GM12878 (cell line): ENCODE data around the gene RRAGB.

Experiments used
- BHLHE40 ChIP-seq, 2 experiments: fragments of 450-650 bp in 1 of 2; IDR thresholded peaks; 2 replicates each; pipeline ENCODE4 v1.6.1; 2011 to 2017; ENCODE audit warnings: low read depth in 2 of 2, borderline replicate concordance in 1 of 2, improper control_type of control experiment in 1 of 2, low read length in 1 of 2, mild to moderate bottlenecking in 1 of 2
- CTCF ChIP-seq, 3 experiments: IDR thresholded peaks in 2 of 3; conservative IDR thresholded peaks in 1 of 3; 2 replicates each; pipeline ENCODE4 v1.5.1; 2011; ENCODE audit warnings: low read depth in 3 of 3, low read length in 3 of 3, mild to moderate bottlenecking in 3 of 3, control low read depth in 2 of 3, moderate library complexity in 2 of 3, inconsistent platforms in 1 of 3, mixed read lengths in 1 of 3; ENCODE audit not compliant: control insufficient read depth in 2 of 3, insufficient read depth in 1 of 3; ENCODE audit errors: extremely low read depth in 1 of 3
- EZH2 ChIP-seq: IDR thresholded peaks from 2 replicates; pipeline ENCODE4 v1.6.1; 2012; ENCODE audit warnings: low read depth, mild to moderate bottlenecking, control low read depth, inconsistent platforms, low read length, borderline replicate concordance; ENCODE audit not compliant: control insufficient read depth
- KDM1A ChIP-seq: fragments of 200-600 bp; sonication (generic); IDR thresholded peaks from 2 replicates; pipeline ENCODE4 v1.6.1; 2016; ENCODE audit warnings: borderline replicate concordance
- MAX ChIP-seq: IDR thresholded peaks from 2 replicates; pipeline ENCODE4 v1.6.1; 2012; ENCODE audit warnings: low read depth, low read length, improper control_type of control experiment
- MTA2 ChIP-seq: fragments of 450-650 bp; IDR thresholded peaks from 2 replicates; pipeline ENCODE4 v1.6.1; 2016; ENCODE audit warnings: low read depth, mild to moderate bottlenecking, moderate library complexity
- POLR2A ChIP-seq: IDR thresholded peaks from 2 replicates; pipeline ENCODE4 v1.6.1; 2011; ENCODE audit warnings: low read depth, mild to moderate bottlenecking, low read length
- RFX5 ChIP-seq: IDR thresholded peaks from 2 replicates; pipeline ENCODE4 v1.6.1; 2011; ENCODE audit warnings: low read depth, low read length, improper control_type of control experiment
- SP1 ChIP-seq: IDR thresholded peaks from one replicate; pipeline ENCODE4 v1.6.1; 2011; ENCODE audit warnings: low read depth, low read length
- TAF1 ChIP-seq: IDR thresholded peaks from 2 replicates; pipeline ENCODE4 v1.6.1; 2011; ENCODE audit warnings: mild to moderate bottlenecking, low read depth, low read length, borderline replicate concordance
- TARDBP ChIP-seq: IDR thresholded peaks from 2 replicates; pipeline ENCODE4 v1.6.1; 2016; ENCODE audit warnings: borderline replicate concordance
- ZNF274 ChIP-seq: IDR thresholded peaks from one replicate; pipeline ENCODE4 v1.8.0; 2011; ENCODE audit not compliant: insufficient read length, insufficient read depth
- TF ChIP-seq, protein P1 (sequence below): fragments of 450-650 bp; conservative IDR thresholded peaks from 2 replicates; pipeline ENCODE4 v1.6.1; 2017; ENCODE audit warnings: mild to moderate bottlenecking, moderate library complexity

- TF ChIP-seq KDM1A (no peak), EZH2 (no peak), CTCF (IDR thresholded peaks at IDR 0.05 in 2 of 3, conservative IDR thresholded peaks at IDR 0.05 in 1 of 3; ENCODE audit: control insufficient read depth in 2 of 3, extremely low read depth in 1 of 3, insufficient read depth in 1 of 3, low read depth in 3 of 3, low read length in 3 of 3) (peak in 1 of 3 experiments; percentile 32; a peak in 1 of 6 replicates), TARDBP (no peak), BHLHE40 (IDR thresholded peaks at IDR 0.05; ENCODE audit: borderline replicate concordance in 1 of 2, low read depth in 2 of 2, low read length in 1 of 2) (no peak), MAX (no peak), ZNF274 (no peak), MTA2 (no peak), TAF1 (no peak), RFX5 (no peak), POLR2A (no peak), SP1 (no peak)
- TF ChIP-seq, protein P1, sequence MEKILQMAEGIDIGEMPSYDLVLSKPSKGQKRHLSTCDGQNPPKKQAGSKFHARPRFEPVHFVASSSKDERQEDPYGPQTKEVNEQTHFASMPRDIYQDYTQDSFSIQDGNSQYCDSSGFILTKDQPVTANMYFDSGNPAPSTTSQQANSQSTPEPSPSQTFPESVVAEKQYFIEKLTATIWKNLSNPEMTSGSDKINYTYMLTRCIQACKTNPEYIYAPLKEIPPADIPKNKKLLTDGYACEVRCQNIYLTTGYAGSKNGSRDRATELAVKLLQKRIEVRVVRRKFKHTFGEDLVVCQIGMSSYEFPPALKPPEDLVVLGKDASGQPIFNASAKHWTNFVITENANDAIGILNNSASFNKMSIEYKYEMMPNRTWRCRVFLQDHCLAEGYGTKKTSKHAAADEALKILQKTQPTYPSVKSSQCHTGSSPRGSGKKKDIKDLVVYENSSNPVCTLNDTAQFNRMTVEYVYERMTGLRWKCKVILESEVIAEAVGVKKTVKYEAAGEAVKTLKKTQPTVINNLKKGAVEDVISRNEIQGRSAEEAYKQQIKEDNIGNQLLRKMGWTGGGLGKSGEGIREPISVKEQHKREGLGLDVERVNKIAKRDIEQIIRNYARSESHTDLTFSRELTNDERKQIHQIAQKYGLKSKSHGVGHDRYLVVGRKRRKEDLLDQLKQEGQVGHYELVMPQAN, result no peak
These were observed 84.3 kb downstream of the RRAGB start for GRCh38 chrX:55801811-55802210.
